HUES64 (cell line): ENCODE results near the gene EPB41.
"Not testable (repeated sequence)": the region's sequence is repeated elsewhere in the genome, so short reads cannot be mapped to it uniquely, and the experiment has no call there.

Experiments
- H3K27ac ChIP-seq: 2 replicates; pipeline ENCODE4 v1.7.0; 2013; ENCODE audit warnings: low read depth, low read length, inconsistent platforms
- H3K27me3 ChIP-seq: 2 replicates; pipeline ENCODE4 v1.6.1; 2013; ENCODE audit warnings: mild to moderate bottlenecking, low read length; ENCODE audit not compliant: insufficient read depth
- H3K36me3 ChIP-seq: 2 replicates; pipeline ENCODE4 v1.6.1; 2013; ENCODE audit warnings: mild to moderate bottlenecking, low read length; ENCODE audit not compliant: insufficient read depth
- H3K4me1 ChIP-seq: 2 replicates; pipeline ENCODE4 v1.6.1; 2013; ENCODE audit warnings: mild to moderate bottlenecking, low read length, moderate library complexity; ENCODE audit not compliant: insufficient read depth
- H3K4me3 ChIP-seq: 2 replicates; pipeline ENCODE4 v1.5.1; 2013; ENCODE audit warnings: mild to moderate bottlenecking, low read length, moderate library complexity
- H3K9ac ChIP-seq: 2 replicates; pipeline ENCODE4 v1.6.1; 2013; ENCODE audit warnings: mild to moderate bottlenecking, low read depth, low read length
- H3K9me3 ChIP-seq: 2 replicates; pipeline ENCODE4 v1.6.1; 2013; ENCODE audit warnings: low read depth, low read length; ENCODE audit not compliant: insufficient read depth
- WGBS: fragments of 150-250, 120-280 bp; methylation state at CpG from one replicate; pipeline ENCODE4 v1.1.7; 2013; ENCODE audit warnings: missing lambda C conversion rate; 5-methylcytosine and 5-hydroxymethylcytosine counted together

The EPB41 gene

DNA sequence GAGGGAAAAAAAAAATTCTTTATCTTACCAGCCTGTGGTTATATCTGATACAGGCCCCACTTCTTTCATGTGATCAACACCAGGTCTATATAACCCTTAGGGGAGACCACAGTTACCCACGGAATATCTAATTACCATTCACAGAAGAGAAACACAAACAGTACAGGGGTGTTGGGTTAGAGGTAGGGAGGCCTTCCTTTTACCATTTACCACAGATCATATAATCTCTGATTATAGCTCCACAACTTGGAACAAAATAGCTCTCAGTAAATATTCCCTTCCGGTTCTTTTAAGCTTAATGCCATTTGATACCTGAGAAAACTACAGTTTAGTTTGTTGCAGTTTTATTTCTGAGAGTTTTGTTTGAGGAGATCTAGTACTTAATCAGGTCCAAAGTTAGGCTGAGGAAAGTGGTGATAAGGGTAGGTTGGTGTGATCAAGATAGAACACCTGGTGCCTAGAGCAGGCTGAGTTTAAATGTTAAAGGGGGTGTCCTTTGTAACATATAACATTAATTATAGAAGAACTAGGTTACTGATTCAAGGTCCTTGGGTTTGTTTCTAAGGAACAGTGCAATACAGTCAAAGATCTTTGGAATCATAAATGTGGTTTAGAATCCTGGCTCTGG, 14.1 kb downstream of the EPB41 start:
- H3K27me3 ChIP-seq: no peaks in the 10 kb centered on the region
- H3K36me3 ChIP-seq: no peaks in the 10 kb centered on the region
- no peak overlapping the region for H3K27ac ChIP-seq
- H3K9ac ChIP-seq: peak overlapping the region; percentile 12; the same call in 1 of the 2 replicates
- H3K4me1 ChIP-seq: peaks cover 25% of the 10 kb centered on the region
- no peaks in the 10 kb centered on the region for H3K9me3 ChIP-seq
- H3K4me3 ChIP-seq: no peak overlapping the region
- WGBS: 95% methylated on average over 1 of the region's 2 CpGs

DNA sequence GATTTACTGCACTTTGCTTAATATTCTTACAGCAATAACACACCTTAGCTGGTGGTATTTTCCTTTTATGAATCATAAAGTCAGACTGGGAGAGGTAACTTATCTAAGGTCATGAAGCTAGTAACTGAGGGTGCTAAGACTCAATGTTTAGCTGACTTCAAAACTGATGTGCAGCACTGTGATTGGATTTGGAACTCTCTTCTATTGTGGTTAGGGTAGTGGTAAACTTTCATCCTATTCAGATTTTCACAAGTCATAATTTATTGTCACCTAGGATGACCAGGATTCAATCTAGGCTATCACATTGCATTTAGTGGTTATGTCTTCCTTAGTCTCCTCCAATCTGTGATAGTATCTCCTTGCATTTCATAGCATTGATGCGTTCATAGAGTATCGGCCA, 18.9 kb downstream of the EPB41 start:
- H3K27me3 ChIP-seq: no peaks in the 10 kb centered on the region
- H3K9me3 ChIP-seq: no peaks in the 10 kb centered on the region
- no peak overlapping the region for H3K4me3 ChIP-seq
- H3K4me1 ChIP-seq: peaks cover 4% of the 10 kb centered on the region; the same call in 1 of the 2 replicates
- WGBS: 98% methylated on average over 2 of the region's 2 CpGs
- no peaks in the 10 kb centered on the region for H3K36me3 ChIP-seq
- no peak overlapping the region for H3K27ac ChIP-seq
- H3K9ac ChIP-seq: no peak overlapping the region

DNA sequence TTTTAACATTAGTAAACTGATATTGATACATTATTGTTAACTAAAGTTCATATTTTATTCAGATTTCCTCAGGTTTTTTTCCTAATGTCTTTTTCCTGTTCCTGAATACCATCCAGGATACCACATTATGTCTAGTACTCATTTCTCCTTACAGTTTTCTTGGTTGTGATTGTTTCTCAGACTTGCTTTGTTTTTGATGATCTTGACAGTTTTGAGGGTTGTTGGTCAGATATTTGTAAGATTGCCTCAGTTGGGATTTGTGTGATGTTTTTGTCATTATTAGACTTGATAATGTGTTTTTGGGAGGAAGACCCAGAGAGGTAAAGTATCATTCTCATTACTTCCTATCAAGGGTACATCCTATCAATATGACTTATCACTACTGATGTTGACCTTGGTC, 19.5 kb downstream of the EPB41 start:
- no peaks in the 10 kb centered on the region for H3K9me3 ChIP-seq
- H3K36me3 ChIP-seq: no peaks in the 10 kb centered on the region
- no peaks in the 10 kb centered on the region for H3K4me1 ChIP-seq
- no peak overlapping the region for H3K4me3 ChIP-seq
- H3K27me3 ChIP-seq: no peaks in the 10 kb centered on the region
- H3K9ac ChIP-seq: no peak overlapping the region
- no peak overlapping the region for H3K27ac ChIP-seq

GRCh38 chr1:28934676-28935075, 20.3 kb downstream of the EPB41 start:
- H3K4me3 ChIP-seq: no peak overlapping the region
- H3K27ac ChIP-seq: no peak overlapping the region
- no peaks in the 10 kb centered on the region for H3K36me3 ChIP-seq
- no peaks in the 10 kb centered on the region for H3K4me1 ChIP-seq
- no peaks in the 10 kb centered on the region for H3K27me3 ChIP-seq
- no peak overlapping the region for H3K9ac ChIP-seq
- H3K9me3 ChIP-seq: no peaks in the 10 kb centered on the region
- WGBS: 94% methylated on average over 5 of the region's 5 CpGs

DNA sequence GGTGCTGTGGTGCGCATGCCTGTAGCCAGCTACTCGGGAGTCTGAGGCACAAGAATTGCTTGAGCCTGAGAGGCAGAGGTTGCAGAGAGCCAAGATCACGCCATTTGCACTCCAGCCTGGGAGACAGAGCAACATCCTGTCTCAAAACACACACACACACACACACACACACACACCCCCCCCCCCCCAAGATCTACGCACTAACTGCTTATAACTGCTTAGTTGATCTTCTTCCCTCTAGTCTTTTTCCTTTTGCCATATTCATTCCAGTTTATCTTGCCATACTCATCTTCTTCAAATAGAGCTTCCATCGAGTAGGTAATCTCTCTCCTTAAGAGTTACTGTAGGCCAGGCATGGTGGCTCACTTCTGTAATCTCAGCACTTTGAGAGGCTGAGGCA, 20.9 kb downstream of the EPB41 start:
- no peak overlapping the region for H3K27ac ChIP-seq
- 97% methylated on average over 5 of the region's 5 CpGs for WGBS
- H3K9me3 ChIP-seq: no peaks in the 10 kb centered on the region
- no peak overlapping the region for H3K4me3 ChIP-seq
- H3K4me1 ChIP-seq: no peaks in the 10 kb centered on the region
- no peak overlapping the region for H3K9ac ChIP-seq
- H3K36me3 ChIP-seq: no peaks in the 10 kb centered on the region
- no peaks in the 10 kb centered on the region for H3K27me3 ChIP-seq

GRCh38 chr1:28936094-28936493, 21.7 kb downstream of the EPB41 start:
- Histone ChIP-seq H3K9ac (no peak overlapping the region), H3K9me3 (no peaks in the 10 kb centered on the region), H3K36me3 (no peaks in the 10 kb centered on the region), H3K4me1 (no peaks in the 10 kb centered on the region), H3K27me3 (no peaks in the 10 kb centered on the region), H3K27ac (no peak overlapping the region), H3K4me3 (no peak overlapping the region)
- WGBS: 93% methylated on average over 1 of the region's 1 CpG

DNA sequence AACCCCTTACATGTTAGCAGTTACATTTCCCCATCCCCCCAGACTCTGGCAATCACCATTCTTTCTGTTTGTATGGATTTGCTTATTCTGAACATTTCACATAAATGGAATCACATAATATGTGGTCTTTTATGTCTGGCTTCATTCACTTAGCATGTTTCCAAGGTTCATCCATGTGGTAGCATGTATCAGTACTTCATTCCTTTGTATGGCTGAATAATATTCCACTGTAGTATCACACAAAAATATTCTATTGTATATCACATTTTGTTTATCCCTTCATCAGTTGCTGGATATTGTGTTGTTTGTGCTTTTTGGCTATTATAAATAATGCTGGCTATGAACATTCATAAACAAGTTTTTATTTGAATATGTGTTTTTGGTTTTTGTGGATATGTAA, 22.2 kb downstream of the EPB41 start:
- no peaks in the 10 kb centered on the region for H3K27me3 ChIP-seq
- no peak overlapping the region for H3K4me3 ChIP-seq
- no peak overlapping the region for H3K9ac ChIP-seq
- H3K27ac ChIP-seq: no peak overlapping the region
- no peaks in the 10 kb centered on the region for H3K9me3 ChIP-seq
- H3K4me1 ChIP-seq: no peaks in the 10 kb centered on the region
- no peaks in the 10 kb centered on the region for H3K36me3 ChIP-seq

DNA sequence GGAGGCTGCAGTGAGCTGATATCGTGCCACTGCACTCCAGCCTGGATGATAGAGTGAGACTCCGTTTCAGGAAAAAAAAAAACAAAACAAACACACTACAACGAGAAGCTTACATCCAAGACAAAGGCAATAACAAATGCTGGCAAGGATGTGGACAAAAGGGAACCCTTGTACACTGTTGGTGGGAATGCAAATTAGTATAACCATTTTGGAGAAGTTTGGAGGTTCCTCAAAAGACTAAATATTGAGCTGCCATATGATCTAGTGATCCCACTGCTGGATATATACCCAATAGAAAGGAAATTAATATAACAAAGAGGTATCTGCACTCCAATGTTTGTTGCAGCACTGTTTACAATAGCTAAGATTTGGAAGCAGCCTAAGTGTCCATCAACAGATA, 29.2 kb downstream of the EPB41 start:
- not testable (repeated sequence) for H3K4me3 ChIP-seq, H3K27me3 ChIP-seq, H3K4me1 ChIP-seq, H3K9me3 ChIP-seq, H3K27ac ChIP-seq, H3K36me3 ChIP-seq, H3K9ac ChIP-seq
- WGBS: 98% methylated on average over 2 of the region's 3 CpGs

GRCh38 chr1:28950006-28950405, 35.6 kb downstream of the EPB41 start:
- Histone ChIP-seq H3K4me1 (peaks cover 12% of the 10 kb centered on the region), H3K27me3 (no peaks in the 10 kb centered on the region), H3K27ac (no peak overlapping the region), H3K4me3 (no peak overlapping the region), H3K36me3 (no peaks in the 10 kb centered on the region), H3K9me3 (no peaks in the 10 kb centered on the region), H3K9ac (no peak overlapping the region)
- 100% methylated on average over 1 of the region's 1 CpG for WGBS

DNA sequence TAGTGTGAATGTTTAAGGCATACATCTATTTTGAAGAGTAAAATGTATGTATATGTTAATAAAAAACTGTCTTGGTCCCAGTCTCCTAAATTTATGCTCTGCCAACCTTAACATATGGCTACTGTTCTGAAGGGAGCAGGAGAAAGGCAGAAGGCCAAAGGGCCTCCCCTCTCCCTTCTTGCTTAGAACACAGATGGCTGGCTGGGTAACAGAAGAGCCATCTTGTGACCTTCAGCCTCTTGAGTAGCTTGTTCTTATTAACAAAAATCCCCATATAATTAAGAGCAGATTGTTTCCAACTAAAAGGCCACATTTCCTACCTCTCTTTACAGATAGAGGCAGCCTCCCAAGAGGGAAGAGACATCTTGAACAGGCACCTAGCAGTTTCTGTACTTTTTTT, 36.1 kb downstream of the EPB41 start:
- H3K4me1 ChIP-seq: peaks cover 14% of the 10 kb centered on the region
- no peak overlapping the region for H3K9ac ChIP-seq
- no peaks in the 10 kb centered on the region for H3K9me3 ChIP-seq
- H3K27me3 ChIP-seq: no peaks in the 10 kb centered on the region
- H3K36me3 ChIP-seq: no peaks in the 10 kb centered on the region
- no peak overlapping the region for H3K4me3 ChIP-seq
- H3K27ac ChIP-seq: no peak overlapping the region

- H3K9me3 ChIP-seq: no peaks in the 10 kb centered on the region
- H3K9ac ChIP-seq: no peak overlapping the region
- H3K27me3 ChIP-seq: no peaks in the 10 kb centered on the region
- H3K36me3 ChIP-seq: no peaks in the 10 kb centered on the region
- H3K27ac ChIP-seq: no peak overlapping the region
- peaks cover 30% of the 10 kb centered on the region for H3K4me1 ChIP-seq
- no peak overlapping the region for H3K4me3 ChIP-seq
- 96% methylated on average over 1 of the region's 2 CpGs for WGBS
These were observed 39.9 kb downstream of the EPB41 start for GRCh38 chr1:28954126-28954726.

GRCh38 chr1:28956038-28956464, 41.7 kb downstream of the EPB41 start:
- Histone ChIP-seq H3K4me3 (no peak overlapping the region), H3K9ac (no peak overlapping the region), H3K36me3 (no peaks in the 10 kb centered on the region), H3K4me1 (peaks cover 30% of the 10 kb centered on the region), H3K27ac (no peak overlapping the region), H3K9me3 (no peaks in the 10 kb centered on the region), H3K27me3 (no peaks in the 10 kb centered on the region)
- 76% methylated on average over 2 of the region's 2 CpGs for WGBS
